ENCODE results near the gene ATP8B4. TPM values are rescaled to one million over a fixed set of nuclear protein-coding genes. Genes with fewer than 3 reads are reported as not detected.

Gene ATP8B4
- total and polyA plus RNA-seq, 2 donors (not counting 3 experiments of a cell fraction or from before 2014, with no cell fraction given) = not detected

DNA sequence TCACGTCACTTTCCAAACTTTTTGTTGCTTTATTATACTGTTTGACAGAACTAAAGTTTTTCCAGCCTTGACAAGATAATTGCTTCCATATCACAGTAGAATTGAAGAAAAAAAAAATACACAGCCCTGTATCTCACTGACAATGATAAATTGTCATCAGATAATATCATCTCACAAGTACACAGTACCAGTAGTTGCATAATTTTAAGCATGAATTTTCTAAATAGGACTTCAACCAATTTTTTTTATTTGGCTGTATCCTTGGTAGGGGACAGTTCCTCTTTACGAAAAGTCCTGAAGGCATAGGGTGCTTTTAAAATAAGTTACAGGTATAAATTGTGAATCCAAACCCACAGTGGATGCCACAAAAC, 230.7 kb downstream of the ATP8B4 start:
- Histone ChIP-seq H3K4me3 (replicated peaks in 1 of 3; ENCODE audit: insufficient read depth in 1 of 3, low read depth in 1 of 3, low read length in 3 of 3) (no peak overlapping the region), H4K20me1 (replicated peaks; ENCODE audit: control insufficient read depth, extremely low read depth, insufficient read depth, low read length) (no peaks in the 10 kb centered on the region), H3K4me2 (ENCODE audit: insufficient read depth, low read length) (no peak overlapping the region), H3K9ac (replicated peaks; ENCODE audit: extremely low read depth, insufficient read depth, low read length) (no peak overlapping the region), H3K4me1 (ENCODE audit: control insufficient read depth, extremely low read depth, insufficient read depth, low read length) (no peaks in the 10 kb centered on the region), H2AFZ (ENCODE audit: low read depth, low read length) (no peak overlapping the region), H3K9me3 (replicated peaks; ENCODE audit: control insufficient read depth, insufficient read depth, low read length) (no peaks in the 10 kb centered on the region), H3K27me3 (ENCODE audit: control insufficient read depth in 2 of 2, insufficient read depth in 2 of 2, low read length in 2 of 2) (no peaks in the 10 kb centered on the region), H3K36me3 (ENCODE audit: control insufficient read depth in 2 of 2, extremely low read depth in 1 of 2, insufficient read depth in 2 of 2, low read length in 2 of 2) (no peaks in the 10 kb centered on the region), H3K9me1 (replicated peaks; ENCODE audit: control insufficient read depth, extremely low read depth, insufficient read depth, low read length) (no peaks in the 10 kb centered on the region), H3K79me2 (ENCODE audit: control insufficient read depth, insufficient read depth, low read length) (no peaks in the 10 kb centered on the region), H3K27ac (ENCODE audit: insufficient read depth, low read depth, low read length) (no peak overlapping the region)
- DNase-seq (ENCODE audit: low read depth, low spot score) (no peak), FAIRE-seq (no peak)
- no TSS peak for BruUV-seq (replicated peaks)
- TF ChIP-seq POLR2A (IDR thresholded peaks at IDR 0.05; ENCODE audit: low read depth, low read length) = no peak
- no peak for TF ChIP-seq GATA2 (IDR thresholded peaks at IDR 0.05; ENCODE audit: insufficient read depth, insufficient read length, low read depth, low read length)
- no peak for TF ChIP-seq JUN (IDR thresholded peaks at IDR 0.05; ENCODE audit: borderline replicate concordance, insufficient read depth, insufficient read length, low read depth)
- intact Hi-C loops (cut with micrococcal nuclease) (no loop called here), dilution Hi-C loops (cut with MboI; ENCODE audit: extremely low pct_ligation_motif_present, low sequenced_read_pairs) (no loop called here)
- ChIA-PET POLR2A (no interaction called here), CTCF (no interaction called here)

DNA sequence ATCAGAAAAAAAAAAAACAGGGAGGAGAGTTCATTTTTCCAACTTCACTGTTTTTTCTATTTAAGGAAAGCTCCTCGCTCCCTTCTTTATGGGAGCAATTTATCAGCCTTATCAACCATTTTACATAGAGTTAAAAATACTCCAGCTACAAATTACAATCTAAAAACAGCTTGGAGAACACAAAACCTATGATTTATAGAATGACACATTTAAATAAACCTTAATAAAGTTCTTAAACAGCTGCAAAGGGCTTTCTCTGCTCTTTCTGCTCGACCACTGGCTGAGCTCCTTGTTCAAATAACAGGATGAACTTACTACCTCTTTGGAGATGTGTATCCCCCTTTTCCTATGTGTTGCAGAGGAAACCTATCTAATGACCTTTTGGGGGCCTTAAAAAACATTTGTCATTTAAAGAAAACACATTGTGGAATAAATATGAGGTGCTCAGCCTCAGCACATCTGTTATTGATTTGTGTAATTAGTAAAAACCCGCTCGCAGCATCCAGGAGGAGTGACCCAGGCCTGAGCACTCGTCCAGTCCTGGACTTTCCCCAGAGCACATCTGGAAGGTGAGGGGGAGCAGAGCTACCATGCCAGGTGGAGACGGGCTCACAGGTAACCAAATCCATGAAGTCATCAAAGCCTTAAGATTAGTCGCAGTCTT, 231.2 kb downstream of the ATP8B4 start:
- no TSS peak for BruUV-seq (replicated peaks)
- Histone ChIP-seq H3K27ac (ENCODE audit: insufficient read depth, low read depth, low read length) (no peak overlapping the region), H3K4me2 (ENCODE audit: insufficient read depth, low read length) (no peak overlapping the region), H3K9ac (replicated peaks; ENCODE audit: extremely low read depth, insufficient read depth, low read length) (no peak overlapping the region), H3K9me1 (replicated peaks; ENCODE audit: control insufficient read depth, extremely low read depth, insufficient read depth, low read length) (no peaks in the 10 kb centered on the region), H3K4me3 (replicated peaks in 1 of 3; ENCODE audit: insufficient read depth in 1 of 3, low read depth in 1 of 3, low read length in 3 of 3) (no peak overlapping the region), H2AFZ (ENCODE audit: low read depth, low read length) (no peak overlapping the region), H3K4me1 (ENCODE audit: control insufficient read depth, extremely low read depth, insufficient read depth, low read length) (no peaks in the 10 kb centered on the region), H3K27me3 (ENCODE audit: control insufficient read depth in 2 of 2, insufficient read depth in 2 of 2, low read length in 2 of 2) (no peaks in the 10 kb centered on the region), H4K20me1 (replicated peaks; ENCODE audit: control insufficient read depth, extremely low read depth, insufficient read depth, low read length) (no peaks in the 10 kb centered on the region), H3K36me3 (ENCODE audit: control insufficient read depth in 2 of 2, extremely low read depth in 1 of 2, insufficient read depth in 2 of 2, low read length in 2 of 2) (no peaks in the 10 kb centered on the region), H3K9me3 (replicated peaks; ENCODE audit: control insufficient read depth, insufficient read depth, low read length) (no peaks in the 10 kb centered on the region), H3K79me2 (ENCODE audit: control insufficient read depth, insufficient read depth, low read length) (no peaks in the 10 kb centered on the region)
- FAIRE-seq = no peak
- ChIA-PET POLR2A (no interaction called here), CTCF (no interaction called here)
- dilution Hi-C loops (cut with MboI; ENCODE audit: extremely low pct_ligation_motif_present, low sequenced_read_pairs) = no loop called here
- intact Hi-C loops (cut with micrococcal nuclease) = no loop called here
- no peak for DNase-seq (ENCODE audit: low read depth, low spot score)
- TF ChIP-seq POLR2AphosphoS5 (IDR thresholded peaks at IDR 0.05; ENCODE audit: insufficient read depth, low read depth, low read length) (no peak), POLR2A (IDR thresholded peaks at IDR 0.05; ENCODE audit: low read depth, low read length) (no peak), MYC (IDR thresholded peaks at IDR 0.05; ENCODE audit: low read depth, low read length) (no peak), JUN (IDR thresholded peaks at IDR 0.05; ENCODE audit: borderline replicate concordance, insufficient read depth, insufficient read length, low read depth) (no peak), EZH2 (IDR thresholded peaks at IDR 0.05; ENCODE audit: borderline replicate concordance, low read depth, low read length, severe bottlenecking) (no peak)
- TF ChIP-seq, protein P1, sequence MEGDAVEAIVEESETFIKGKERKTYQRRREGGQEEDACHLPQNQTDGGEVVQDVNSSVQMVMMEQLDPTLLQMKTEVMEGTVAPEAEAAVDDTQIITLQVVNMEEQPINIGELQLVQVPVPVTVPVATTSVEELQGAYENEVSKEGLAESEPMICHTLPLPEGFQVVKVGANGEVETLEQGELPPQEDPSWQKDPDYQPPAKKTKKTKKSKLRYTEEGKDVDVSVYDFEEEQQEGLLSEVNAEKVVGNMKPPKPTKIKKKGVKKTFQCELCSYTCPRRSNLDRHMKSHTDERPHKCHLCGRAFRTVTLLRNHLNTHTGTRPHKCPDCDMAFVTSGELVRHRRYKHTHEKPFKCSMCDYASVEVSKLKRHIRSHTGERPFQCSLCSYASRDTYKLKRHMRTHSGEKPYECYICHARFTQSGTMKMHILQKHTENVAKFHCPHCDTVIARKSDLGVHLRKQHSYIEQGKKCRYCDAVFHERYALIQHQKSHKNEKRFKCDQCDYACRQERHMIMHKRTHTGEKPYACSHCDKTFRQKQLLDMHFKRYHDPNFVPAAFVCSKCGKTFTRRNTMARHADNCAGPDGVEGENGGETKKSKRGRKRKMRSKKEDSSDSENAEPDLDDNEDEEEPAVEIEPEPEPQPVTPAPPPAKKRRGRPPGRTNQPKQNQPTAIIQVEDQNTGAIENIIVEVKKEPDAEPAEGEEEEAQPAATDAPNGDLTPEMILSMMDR (IDR thresholded peaks at IDR 0.05; ENCODE audit: extremely low read depth in 1 of 2, insufficient read depth in 1 of 2, low read depth in 1 of 2, low read length in 2 of 2) = no peak

Data from endothelial cell of umbilical vein (primary cell).